Ishikawa (cell line): Measurements from ENCODE around the gene KAT8.

ENCODE experiments used
- CEBPB ChIP-seq: IDR thresholded peaks from 2 replicates; pipeline ENCODE4 v1.6.1; 2012
- EGR1 ChIP-seq: IDR thresholded peaks from 2 replicates; pipeline ENCODE4 v1.6.1; 2012
- MAX ChIP-seq: IDR thresholded peaks from 2 replicates; pipeline ENCODE4 v1.6.1; 2012
- REST ChIP-seq: IDR thresholded peaks from 2 replicates; pipeline ENCODE4 v1.6.1; 2012; ENCODE audit warnings: low read depth, mild to moderate bottlenecking
- TAF1 ChIP-seq: IDR thresholded peaks from 2 replicates; pipeline ENCODE4 v1.6.1; 2012; ENCODE audit warnings: low read depth, mild to moderate bottlenecking
- ZBTB7A ChIP-seq: IDR thresholded peaks from 2 replicates; pipeline ENCODE4 v1.6.1; 2012; ENCODE audit warnings: low read depth

GRCh38 chr16:31076319-31076718, 41.1 kb upstream of the KAT8 start:
- no peak for TF ChIP-seq TAF1
- TF ChIP-seq REST, result no peak
- TF ChIP-seq MAX, result no peak
- no peak for TF ChIP-seq ZBTB7A
- no peak for TF ChIP-seq EGR1
- no peak for TF ChIP-seq CEBPB
